K562 (cell line): Measurements from ENCODE around the gene TMEM242. TPM values are rescaled to one million over a fixed set of nuclear protein-coding genes. Genes with fewer than 3 reads are reported as not detected.

Experiments used
- ATF7 ChIP-seq: fragments of 450-650 bp; IDR thresholded peaks from 2 replicates; pipeline ENCODE4 v1.7.1; 2014; ENCODE audit warnings: mild to moderate bottlenecking, moderate library complexity
- DACH1 ChIP-seq: fragments of 450-650 bp; IDR thresholded peaks from 2 replicates; pipeline ENCODE4 v1.6.1; 2018; ENCODE audit not compliant: partially characterized antibody
- DPF2 ChIP-seq: fragments of 450-650 bp; IDR thresholded peaks from 2 replicates; pipeline ENCODE4 v1.6.1; 2016
- EGR1 ChIP-seq: fragments of 450-650 bp; conservative IDR thresholded peaks from 2 replicates; pipeline ENCODE4 v1.6.1; 2017; ENCODE audit warnings: mild to moderate bottlenecking
- FOXP1 ChIP-seq: sonication (generic); formaldehyde crosslinking; IDR thresholded peaks from 2 replicates; pipeline ENCODE4 v1.8.0; 2022; ENCODE audit warnings: mild to moderate bottlenecking, missing genetic modification reagents
- GABPA ChIP-seq: fragments of 200-800 bp; sonication (Bioruptor generic); conservative IDR thresholded peaks from 2 replicates; pipeline ENCODE4 v1.6.1; 2016; ENCODE audit warnings: low read depth, missing genetic modification characterization, missing compliant biosample characterization
- GATAD2B ChIP-seq: fragments of 450-650 bp; IDR thresholded peaks from 2 replicates; pipeline ENCODE4 v1.6.1; 2017; ENCODE audit warnings: mild to moderate bottlenecking, borderline replicate concordance
- ILF3 ChIP-seq: fragments of 450-650 bp; IDR thresholded peaks from 2 replicates; pipeline ENCODE4 v1.6.1; 2018; ENCODE audit warnings: antibody characterized with exemption, mild to moderate bottlenecking, moderate library complexity, borderline replicate concordance
- MBD2 ChIP-seq: sonication (generic); IDR thresholded peaks from 2 replicates; pipeline ENCODE4 v1.6.1; 2016; ENCODE audit warnings: low read depth, borderline replicate concordance
- MED1 ChIP-seq: sonication (generic); formaldehyde crosslinking; IDR thresholded peaks from 2 replicates; pipeline ENCODE4 v1.8.1; 2023; ENCODE audit warnings: missing genetic modification reagents, borderline replicate concordance
- NCOA4 ChIP-seq: fragments of 450-650 bp; IDR thresholded peaks from 2 replicates; pipeline ENCODE4 v1.6.1; 2018; ENCODE audit warnings: mild to moderate bottlenecking; ENCODE audit not compliant: partially characterized antibody
- NFATC3 ChIP-seq: fragments of 450-650 bp; IDR thresholded peaks from 2 replicates; pipeline ENCODE4 v1.6.1; 2017; ENCODE audit warnings: mild to moderate bottlenecking
- PHF20 ChIP-seq: fragments of 450-650 bp; IDR thresholded peaks from 2 replicates; pipeline ENCODE4 v1.6.1; 2018; ENCODE audit not compliant: partially characterized antibody
- RB1 ChIP-seq: fragments of 450-650 bp; IDR thresholded peaks from 2 replicates; pipeline ENCODE4 v1.6.1; 2017; ENCODE audit warnings: low read depth, mild to moderate bottlenecking
- SRF ChIP-seq, 2 experiments: fragments of 250-450, 450-650 bp in 1 of 2; sonication (Bioruptor Pico) in 1 of 2; sonication (generic) in 1 of 2; formaldehyde crosslinking; IDR thresholded peaks; 2 replicates each; pipeline versions ENCODE4 v1.5.0 to v1.5.1; 2020 to 2022; ENCODE audit warnings: mild to moderate bottlenecking in 1 of 2, missing genetic modification reagents in 1 of 2
- SRSF7 ChIP-seq: fragments of 200-400 bp; formaldehyde crosslinking; optimal IDR thresholded peaks from 2 replicates; pipeline ENCODE3; 2017; ENCODE audit warnings: mild to moderate bottlenecking, low read depth, low read length
- ZBTB7A ChIP-seq: IDR thresholded peaks from 2 replicates; pipeline ENCODE4 v1.6.1; 2011; ENCODE audit warnings: low read depth, mild to moderate bottlenecking, low read length, moderate library complexity, borderline replicate concordance; ENCODE audit not compliant: control insufficient read depth
- ZNF431 ChIP-seq: sonication (generic); formaldehyde crosslinking; IDR thresholded peaks from 2 replicates; pipeline ENCODE4 v1.8.0; 2022; ENCODE audit warnings: mild to moderate bottlenecking, missing genetic modification reagents
- polyA plus RNA-seq, 8 experiments: library from polyadenylated mRNA; depleted of rRNA in 4 of 8; stranded (reverse) in 5 of 8; unstranded in 3 of 8; fragments of >200 nt; fragmentation: Nextera tagmentation in 2 of 8; fragmentation: Illumina TruSeq in 1 of 8; extraction: Ambion mirVana in 2 of 8; extraction: Trizol in 1 of 8; gene quantifications; 2 replicates each; pipeline versions ENCODE4 v1.2.1 to v1.2.3, GENCODE V29; 2011 to 2014; ENCODE audit warnings: inconsistent platforms in 1 of 8, missing spikeins in 1 of 8
- total RNA-seq, 7 experiments: library from RNA; depleted of rRNA in 6 of 7; stranded (reverse); fragments of >200 nt in 6 of 7; fragmentation: Illumina TruSeq in 2 of 7; extraction: Trizol in 2 of 7; gene quantifications; 2 replicates each; pipeline versions ENCODE4 v1.2.1 to v1.2.3, GENCODE V29; 2011 to 2021; ENCODE audit warnings: low replicate concordance in 1 of 7
- TF ChIP-seq, protein P1 (sequence below): fragments of 250-450 bp; sonication (Bioruptor Pico); IDR thresholded peaks from 2 replicates; pipeline ENCODE4 v1.4.0; 2020; ENCODE audit warnings: mild to moderate bottlenecking, moderate library complexity, borderline replicate concordance
- TF ChIP-seq, protein P2 (sequence below): sonication (generic); formaldehyde crosslinking; IDR thresholded peaks from 2 replicates; pipeline ENCODE4 v1.8.1; 2023; ENCODE audit warnings: missing genetic modification reagents, mild to moderate bottlenecking, borderline replicate concordance

Gene TMEM242
- total and polyA plus RNA-seq, 9 of the 15 experiments (the other 6 are each of a cell fraction or from before 2014, with no cell fraction given) = 9.5 to 35.3 (median 16.5) TPM

DNA sequence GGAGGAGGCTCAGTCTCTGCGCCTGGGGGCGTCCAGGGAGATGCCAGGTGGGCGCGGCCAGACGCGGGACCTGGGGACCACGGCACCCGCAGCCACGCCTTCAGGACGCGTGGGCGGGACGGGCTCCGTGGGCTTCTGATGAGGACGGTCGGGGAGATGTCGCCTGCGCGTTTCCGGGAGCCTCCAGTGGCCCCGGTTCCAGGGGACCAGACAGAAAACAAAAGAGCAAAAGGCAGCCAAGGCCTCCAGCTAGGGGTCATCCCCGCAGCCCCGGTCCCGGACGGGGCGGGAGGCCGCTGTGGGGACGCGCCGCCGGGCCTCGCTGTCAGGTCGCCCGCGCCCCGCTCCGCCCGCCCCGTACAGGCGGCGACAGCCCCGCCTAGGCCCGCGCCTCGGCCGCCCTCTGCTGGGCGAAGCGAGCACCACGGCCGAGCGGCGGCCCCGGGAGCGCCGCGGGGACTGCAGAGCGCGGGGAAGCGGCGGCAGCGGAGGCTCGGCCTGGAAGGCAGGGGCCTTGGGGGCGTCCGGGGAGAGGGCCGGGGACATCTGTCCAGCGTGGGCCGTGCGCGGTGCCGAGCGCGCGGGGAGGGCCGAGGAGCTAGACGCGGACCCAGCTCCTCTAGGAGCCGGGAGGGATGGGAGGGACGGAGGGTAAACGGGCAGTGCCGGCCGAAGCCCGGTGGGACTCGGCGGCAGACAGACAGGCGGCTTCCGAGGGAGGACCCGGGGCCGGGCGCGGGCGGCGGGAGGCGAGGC is 48.7 kb downstream of the TMEM242 start (continued):
- TF ChIP-seq, protein P1, sequence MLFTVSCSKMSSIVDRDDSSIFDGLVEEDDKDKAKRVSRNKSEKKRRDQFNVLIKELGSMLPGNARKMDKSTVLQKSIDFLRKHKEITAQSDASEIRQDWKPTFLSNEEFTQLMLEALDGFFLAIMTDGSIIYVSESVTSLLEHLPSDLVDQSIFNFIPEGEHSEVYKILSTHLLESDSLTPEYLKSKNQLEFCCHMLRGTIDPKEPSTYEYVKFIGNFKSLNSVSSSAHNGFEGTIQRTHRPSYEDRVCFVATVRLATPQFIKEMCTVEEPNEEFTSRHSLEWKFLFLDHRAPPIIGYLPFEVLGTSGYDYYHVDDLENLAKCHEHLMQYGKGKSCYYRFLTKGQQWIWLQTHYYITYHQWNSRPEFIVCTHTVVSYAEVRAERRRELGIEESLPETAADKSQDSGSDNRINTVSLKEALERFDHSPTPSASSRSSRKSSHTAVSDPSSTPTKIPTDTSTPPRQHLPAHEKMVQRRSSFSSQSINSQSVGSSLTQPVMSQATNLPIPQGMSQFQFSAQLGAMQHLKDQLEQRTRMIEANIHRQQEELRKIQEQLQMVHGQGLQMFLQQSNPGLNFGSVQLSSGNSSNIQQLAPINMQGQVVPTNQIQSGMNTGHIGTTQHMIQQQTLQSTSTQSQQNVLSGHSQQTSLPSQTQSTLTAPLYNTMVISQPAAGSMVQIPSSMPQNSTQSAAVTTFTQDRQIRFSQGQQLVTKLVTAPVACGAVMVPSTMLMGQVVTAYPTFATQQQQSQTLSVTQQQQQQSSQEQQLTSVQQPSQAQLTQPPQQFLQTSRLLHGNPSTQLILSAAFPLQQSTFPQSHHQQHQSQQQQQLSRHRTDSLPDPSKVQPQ = no peak
- TF ChIP-seq MED1 (CRISPR knock-in tag) (no peak), ILF3 (0 out of 2 replicates have a peak, but pooled peaks have one; percentile 74), RB1 (peak; percentile 98), DACH1 (no peak), MBD2 (no peak), SRSF7 (no peak), NCOA4 (no peak), PHF20 (peak; percentile 71), FOXP1 (CRISPR knock-in tag) (0 out of 2 replicates have a peak, but pooled peaks have one; percentile 55), DPF2 (no peak), SRF (CRISPR knock-in tag; IDR thresholded peaks at IDR 0.05) (no peak), GABPA (tag) (peak; percentile 50; the same call in 1 of the 2 replicates), ATF7 (peak; percentile 32; the same call in 1 of the 2 replicates), NFATC3 (no peak), EGR1 (peak; percentile 97), GATAD2B (peak; percentile 96), ZNF431 (CRISPR knock-in tag) (no peak), ZBTB7A (peak; percentile 61; the same call in 1 of the 2 replicates)
- TF ChIP-seq, protein P2, sequence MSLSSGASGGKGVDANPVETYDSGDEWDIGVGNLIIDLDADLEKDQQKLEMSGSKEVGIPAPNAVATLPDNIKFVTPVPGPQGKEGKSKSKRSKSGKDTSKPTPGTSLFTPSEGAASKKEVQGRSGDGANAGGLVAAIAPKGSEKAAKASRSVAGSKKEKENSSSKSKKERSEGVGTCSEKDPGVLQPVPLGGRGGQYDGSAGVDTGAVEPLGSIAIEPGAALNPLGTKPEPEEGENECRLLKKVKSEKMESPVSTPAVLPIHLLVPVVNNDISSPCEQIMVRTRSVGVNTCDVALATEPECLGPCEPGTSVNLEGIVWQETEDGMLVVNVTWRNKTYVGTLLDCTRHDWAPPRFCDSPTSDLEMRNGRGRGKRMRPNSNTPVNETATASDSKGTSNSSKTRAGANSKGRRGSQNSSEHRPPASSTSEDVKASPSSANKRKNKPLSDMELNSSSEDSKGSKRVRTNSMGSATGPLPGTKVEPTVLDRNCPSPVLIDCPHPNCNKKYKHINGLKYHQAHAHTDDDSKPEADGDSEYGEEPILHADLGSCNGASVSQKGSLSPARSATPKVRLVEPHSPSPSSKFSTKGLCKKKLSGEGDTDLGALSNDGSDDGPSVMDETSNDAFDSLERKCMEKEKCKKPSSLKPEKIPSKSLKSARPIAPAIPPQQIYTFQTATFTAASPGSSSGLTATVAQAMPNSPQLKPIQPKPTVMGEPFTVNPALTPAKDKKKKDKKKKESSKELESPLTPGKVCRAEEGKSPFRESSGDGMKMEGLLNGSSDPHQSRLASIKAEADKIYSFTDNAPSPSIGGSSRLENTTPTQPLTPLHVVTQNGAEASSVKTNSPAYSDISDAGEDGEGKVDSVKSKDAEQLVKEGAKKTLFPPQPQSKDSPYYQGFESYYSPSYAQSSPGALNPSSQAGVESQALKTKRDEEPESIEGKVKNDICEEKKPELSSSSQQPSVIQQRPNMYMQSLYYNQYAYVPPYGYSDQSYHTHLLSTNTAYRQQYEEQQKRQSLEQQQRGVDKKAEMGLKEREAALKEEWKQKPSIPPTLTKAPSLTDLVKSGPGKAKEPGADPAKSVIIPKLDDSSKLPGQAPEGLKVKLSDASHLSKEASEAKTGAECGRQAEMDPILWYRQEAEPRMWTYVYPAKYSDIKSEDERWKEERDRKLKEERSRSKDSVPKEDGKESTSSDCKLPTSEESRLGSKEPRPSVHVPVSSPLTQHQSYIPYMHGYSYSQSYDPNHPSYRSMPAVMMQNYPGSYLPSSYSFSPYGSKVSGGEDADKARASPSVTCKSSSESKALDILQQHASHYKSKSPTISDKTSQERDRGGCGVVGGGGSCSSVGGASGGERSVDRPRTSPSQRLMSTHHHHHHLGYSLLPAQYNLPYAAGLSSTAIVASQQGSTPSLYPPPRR = 0 out of 2 replicates have a peak, but pooled peaks have one; percentile 22
